Body of pancreas (tissue), 4 donors: Measurements from ENCODE around the gene SLC2A3. TPM values are rescaled to one million over a fixed set of nuclear protein-coding genes. Genes with fewer than 3 reads are reported as not detected.
"Not testable (repeated sequence)": the region's sequence is repeated elsewhere in the genome, so short reads cannot be mapped to it uniquely, and the experiment has no call there.

Experiments used
- ATAC-seq: fragments of 150-250 bp; one replicate; pipeline ENCODE4 v1.9.1; 2016
- DNase-seq, 4 donors: peaks; one replicate each; pipeline ENCODE4 v3.0.0-alpha.2; 2019
- H3K27ac ChIP-seq, 4 donors: fragments of 200-600 bp; sonication (generic); 1 replicate in 3 of 4; 2 replicates in 1 of 4; pipeline versions ENCODE4 v1.5.1 to v1.6.1; 2016 to 2019; ENCODE audit warnings: mild to moderate bottlenecking in 1 of 4, mixed read lengths in 1 of 4, moderate library complexity in 1 of 4
- H3K27me3 ChIP-seq, 2 donors: fragments of 200-600 bp; sonication (generic); one replicate each; pipeline ENCODE4 v1.6.0; 2016; ENCODE audit warnings: mild to moderate bottlenecking in 1 of 2
- H3K36me3 ChIP-seq, 2 donors: fragments of 200-600 bp; sonication (generic); replicated peaks in 1 of 2; 2 replicates each; pipeline ENCODE4 v1.5.1; 2016; ENCODE audit warnings: low read depth in 2 of 2; ENCODE audit not compliant: insufficient read depth in 1 of 2
- H3K4me1 ChIP-seq: fragments of 200-600 bp; sonication (generic); one replicate; pipeline ENCODE4 v1.6.0; 2016
- H3K4me3 ChIP-seq, 2 donors: fragments of 200-600 bp; sonication (generic); 1 replicate in 1 of 2; 2 replicates in 1 of 2; pipeline ENCODE4 v1.5.1; 2016 to 2019
- H3K9me3 ChIP-seq, 3 donors: fragments of 200-600 bp; sonication (generic); 1 replicate in 2 of 3; 2 replicates in 1 of 3; pipeline ENCODE4 v1.5.1; 2016
- POLR2A ChIP-seq, 3 donors: fragments of 450-650 bp; IDR thresholded peaks; one replicate each; pipeline ENCODE4 v1.6.1; 2016; ENCODE audit warnings: antibody characterized with exemption in 3 of 3, mild to moderate bottlenecking in 2 of 3
- WGBS, 2 donors: methylation state at CpG; one replicate each; pipeline ENCODE4 v1.1.5; 2017; 5-methylcytosine and 5-hydroxymethylcytosine counted together
- intact Hi-C: fragments of 100-400 bp; cut with DNase I; formaldehyde crosslinking; loops from one replicate; pipeline ENCODE4 v1.15.1; 2023
- total RNA-seq, 2 donors: library from RNA; depleted of rRNA; stranded (reverse); fragments of >200 nt; gene quantifications; one replicate each; pipeline ENCODE4 v1.1.0, GENCODE V29; 2016
- TF ChIP-seq, protein P1 (sequence below), 7 experiments: fragments of 450-650 bp in 4 of 7; fragments of 200-600 bp in 3 of 7; sonication (generic) in 3 of 7; IDR thresholded peaks; one replicate each; pipeline ENCODE4 v1.5.1; 2016 to 2019; ENCODE audit warnings: antibody characterized with exemption in 7 of 7

Gene SLC2A3
- total RNA-seq, 2 donors from 2014 or later: 6.6 to 9.6 TPM

DNA sequence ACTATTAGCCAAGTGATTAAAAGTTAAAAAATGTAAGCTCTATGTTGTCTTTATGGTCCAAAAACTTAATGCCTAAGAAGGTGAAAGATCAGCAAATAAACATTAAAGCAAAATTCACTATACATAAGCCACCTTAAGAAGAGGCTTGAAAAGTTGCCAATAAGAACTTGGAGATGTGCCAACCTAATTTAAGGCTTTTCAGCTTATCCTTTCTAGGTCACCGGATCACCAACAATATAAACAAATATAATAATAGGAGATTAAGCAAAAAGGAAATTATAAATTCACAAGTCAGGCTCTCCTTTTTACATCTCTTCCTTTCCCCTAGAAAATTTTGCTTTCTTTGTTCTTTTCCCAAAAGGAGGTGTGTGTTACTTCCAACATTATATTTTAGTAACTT lies 30.9 kb downstream of the SLC2A3 start:
- H3K27ac ChIP-seq: no peak overlapping the region
- no peaks in the 10 kb centered on the region for H3K27me3 ChIP-seq
- ATAC-seq: no peak
- TF ChIP-seq, protein P1, sequence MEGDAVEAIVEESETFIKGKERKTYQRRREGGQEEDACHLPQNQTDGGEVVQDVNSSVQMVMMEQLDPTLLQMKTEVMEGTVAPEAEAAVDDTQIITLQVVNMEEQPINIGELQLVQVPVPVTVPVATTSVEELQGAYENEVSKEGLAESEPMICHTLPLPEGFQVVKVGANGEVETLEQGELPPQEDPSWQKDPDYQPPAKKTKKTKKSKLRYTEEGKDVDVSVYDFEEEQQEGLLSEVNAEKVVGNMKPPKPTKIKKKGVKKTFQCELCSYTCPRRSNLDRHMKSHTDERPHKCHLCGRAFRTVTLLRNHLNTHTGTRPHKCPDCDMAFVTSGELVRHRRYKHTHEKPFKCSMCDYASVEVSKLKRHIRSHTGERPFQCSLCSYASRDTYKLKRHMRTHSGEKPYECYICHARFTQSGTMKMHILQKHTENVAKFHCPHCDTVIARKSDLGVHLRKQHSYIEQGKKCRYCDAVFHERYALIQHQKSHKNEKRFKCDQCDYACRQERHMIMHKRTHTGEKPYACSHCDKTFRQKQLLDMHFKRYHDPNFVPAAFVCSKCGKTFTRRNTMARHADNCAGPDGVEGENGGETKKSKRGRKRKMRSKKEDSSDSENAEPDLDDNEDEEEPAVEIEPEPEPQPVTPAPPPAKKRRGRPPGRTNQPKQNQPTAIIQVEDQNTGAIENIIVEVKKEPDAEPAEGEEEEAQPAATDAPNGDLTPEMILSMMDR (IDR thresholded peaks at IDR 0.05): no peak
- no peak for TF ChIP-seq POLR2A (IDR thresholded peaks at IDR 0.05)
- H3K4me1 ChIP-seq: peaks cover 23% of the 10 kb centered on the region
- DNase-seq: no peak
- H3K36me3 ChIP-seq: no peaks in the 10 kb centered on the region
- H3K9me3 ChIP-seq: no peaks in the 10 kb centered on the region
- no peak overlapping the region for H3K4me3 ChIP-seq
- 6 to 8% methylated on average over 1 of the region's 1 CpG for WGBS, 2 donors
- intact Hi-C loops: no loop called here

DNA sequence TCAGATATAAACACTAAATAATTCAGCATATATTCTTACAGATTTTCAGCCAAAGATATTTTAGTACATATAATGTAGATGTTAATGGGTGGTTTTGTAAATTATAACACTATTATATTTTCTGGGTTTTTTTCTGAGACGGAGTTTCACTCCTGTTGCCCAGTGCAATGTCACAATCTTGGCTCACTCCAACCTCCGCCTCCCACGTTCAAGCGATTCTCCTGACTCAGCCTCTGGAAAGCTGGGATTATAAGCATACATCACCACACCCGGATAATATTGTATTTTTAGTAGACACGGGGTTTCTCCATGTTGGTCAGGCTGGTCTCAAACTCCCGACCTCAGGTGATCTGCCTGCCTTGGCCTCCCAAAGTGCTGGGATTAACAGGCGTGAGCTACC lies 33.6 kb downstream of the SLC2A3 start:
- H3K4me1 ChIP-seq: peaks cover 23% of the 10 kb centered on the region
- H3K36me3 ChIP-seq, DNase-seq, H3K27me3 ChIP-seq, ATAC-seq, H3K4me3 ChIP-seq, H3K27ac ChIP-seq, H3K9me3 ChIP-seq, intact Hi-C loops: not testable (repeated sequence)
- 78 to 80% methylated on average over 8 of the region's 8 CpGs for WGBS, 2 donors

DNA sequence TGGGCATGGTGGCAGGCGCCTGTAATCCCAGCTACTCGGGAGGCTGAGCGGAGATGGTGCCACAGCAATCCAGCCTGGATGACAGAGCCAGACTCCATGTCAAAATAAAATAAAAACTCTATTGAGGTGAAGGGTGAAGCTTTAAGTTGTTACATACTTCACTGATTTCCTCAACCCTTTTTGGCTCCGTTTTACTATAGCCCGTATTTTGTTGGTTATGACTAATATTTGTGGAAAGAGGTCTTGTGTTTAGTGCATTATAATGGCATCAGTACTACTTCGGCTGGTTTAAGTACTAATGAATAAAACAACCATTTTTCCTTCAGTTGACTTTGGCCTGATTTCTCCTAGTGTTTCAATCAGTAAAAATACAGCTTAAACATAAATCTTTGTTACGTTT lies 36.2 kb downstream of the SLC2A3 start:
- no peaks in the 10 kb centered on the region for H3K36me3 ChIP-seq
- 90 to 95% methylated on average over 7 of the region's 7 CpGs for WGBS, 2 donors
- H3K27ac ChIP-seq: no peak overlapping the region
- no peaks in the 10 kb centered on the region for H3K9me3 ChIP-seq
- DNase-seq (no peak), ATAC-seq (no peak)
- H3K27me3 ChIP-seq: no peaks in the 10 kb centered on the region
- no peaks in the 10 kb centered on the region for H3K4me1 ChIP-seq
- no peak overlapping the region for H3K4me3 ChIP-seq
- TF ChIP-seq, protein P1 (IDR thresholded peaks at IDR 0.05): no peak
- TF ChIP-seq POLR2A (IDR thresholded peaks at IDR 0.05): no peak
- intact Hi-C loops: no loop called here

DNA sequence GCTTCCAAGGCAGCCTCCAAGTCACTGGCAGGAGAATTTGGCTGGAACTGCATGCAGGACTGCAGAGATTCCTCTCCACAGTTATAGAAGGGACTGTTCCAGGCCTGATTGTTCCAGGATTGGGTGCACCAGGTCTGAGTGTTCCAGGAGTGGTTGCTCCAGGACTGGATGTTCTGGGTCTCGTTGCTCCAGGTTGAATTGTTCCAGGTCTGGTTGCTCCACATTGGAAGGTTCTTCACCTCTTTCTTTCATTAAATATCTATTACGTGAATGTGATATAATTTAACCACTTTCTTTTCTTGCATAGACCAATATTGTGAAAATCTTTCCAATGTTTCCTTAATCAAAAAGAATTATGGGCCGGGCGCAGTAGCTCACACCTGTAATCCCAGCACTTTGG lies 39.3 kb downstream of the SLC2A3 start:
- intact Hi-C loops: not testable (repeated sequence)

DNA sequence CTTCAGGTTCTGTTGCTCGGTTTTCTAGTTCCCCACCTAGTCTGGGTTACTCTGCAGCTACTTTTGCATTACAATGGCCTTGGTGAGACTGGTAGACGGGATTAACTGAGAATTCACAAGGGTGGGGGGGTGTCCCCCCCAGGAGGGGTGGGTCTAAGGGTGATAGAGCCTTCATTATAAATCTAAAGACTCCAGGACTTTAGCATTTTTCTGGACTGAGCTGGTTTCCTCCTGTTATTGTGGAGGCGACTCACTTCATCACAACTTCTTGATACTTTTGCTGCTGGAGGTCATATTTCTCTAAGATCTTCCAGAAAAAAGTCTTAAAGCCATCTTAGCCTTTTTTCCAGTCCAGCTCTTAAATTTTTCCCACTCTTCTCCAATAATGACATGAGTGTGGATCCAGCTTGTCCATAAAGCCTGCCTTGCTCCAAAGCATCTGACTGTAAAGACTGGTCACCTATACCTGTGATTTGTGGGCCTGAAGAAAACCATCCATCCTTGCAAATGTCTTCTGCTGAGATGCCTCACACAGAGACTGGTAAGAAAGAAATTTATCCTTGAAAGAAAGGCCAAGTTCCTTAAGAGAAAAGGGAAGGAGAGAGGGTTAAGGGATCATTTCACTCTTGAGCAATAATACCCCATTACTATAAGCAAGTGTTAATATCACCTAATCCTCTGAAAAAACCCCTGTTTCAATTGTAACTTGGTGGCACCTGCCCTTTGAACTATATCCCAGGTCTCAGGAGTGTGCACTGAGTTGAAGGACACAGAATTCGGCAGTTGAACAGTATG lies 43.6 kb downstream of the SLC2A3 start:
- peak overlapping the region in 3 of 4 donors; percentile 28 to 94 (median 88) for H3K27ac ChIP-seq
- no peak overlapping the region for H3K4me3 ChIP-seq
- TF ChIP-seq, protein P1 (IDR thresholded peaks at IDR 0.05): no peak
- TF ChIP-seq POLR2A (IDR thresholded peaks at IDR 0.05): no peak
- intact Hi-C loops: no loop called here
- DNase-seq: no peak
- H3K27me3 ChIP-seq: no peaks in the 10 kb centered on the region
- H3K4me1 ChIP-seq: peaks cover 10% of the 10 kb centered on the region
- 68 to 74% methylated on average over 4 of the region's 4 CpGs for WGBS, 2 donors
- no peaks in the 10 kb centered on the region for H3K36me3 ChIP-seq
- ATAC-seq: no peak
- H3K9me3 ChIP-seq: no peaks in the 10 kb centered on the region

More for the DNA sequence above, 39.3 kb downstream of the SLC2A3 start:
- 82 to 85% methylated on average over 4 of the region's 4 CpGs for WGBS, 2 donors
- H3K27ac ChIP-seq, DNase-seq, H3K4me3 ChIP-seq, H3K27me3 ChIP-seq, H3K36me3 ChIP-seq, ATAC-seq, H3K9me3 ChIP-seq, H3K4me1 ChIP-seq: not testable (repeated sequence)

DNA sequence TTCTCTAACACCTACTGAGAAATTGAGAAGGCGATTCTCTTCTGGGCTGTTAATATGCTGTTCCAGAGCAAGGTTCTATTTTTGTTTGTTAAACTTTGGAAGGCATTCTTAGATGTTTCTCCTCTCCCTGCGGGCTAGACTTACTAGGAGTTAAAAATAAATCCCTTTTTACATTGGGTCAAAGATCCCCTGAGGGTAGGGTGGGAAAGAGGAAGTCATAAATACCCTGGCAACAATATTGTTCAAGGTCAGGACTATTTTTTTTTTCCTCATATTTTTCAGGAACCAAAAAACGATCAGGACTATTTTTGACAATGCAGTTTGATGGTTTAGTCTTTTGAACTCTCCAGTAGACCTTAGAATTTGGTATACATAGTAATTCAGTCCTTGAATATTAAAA lies 51.3 kb downstream of the SLC2A3 start:
- H3K27ac ChIP-seq: no peak overlapping the region
- ATAC-seq (no peak), DNase-seq (no peak)
- H3K4me3 ChIP-seq: no peak overlapping the region
- H3K4me1 ChIP-seq: peaks cover 13% of the 10 kb centered on the region
- no peak for TF ChIP-seq POLR2A (IDR thresholded peaks at IDR 0.05)
- TF ChIP-seq, protein P1 (IDR thresholded peaks at IDR 0.05): no peak
- H3K36me3 ChIP-seq: no peaks in the 10 kb centered on the region
- H3K27me3 ChIP-seq: no peaks in the 10 kb centered on the region
- intact Hi-C loops: no loop called here
- no peaks in the 10 kb centered on the region for H3K9me3 ChIP-seq
- 41 to 44% methylated on average over 3 of the region's 3 CpGs for WGBS, 2 donors

DNA sequence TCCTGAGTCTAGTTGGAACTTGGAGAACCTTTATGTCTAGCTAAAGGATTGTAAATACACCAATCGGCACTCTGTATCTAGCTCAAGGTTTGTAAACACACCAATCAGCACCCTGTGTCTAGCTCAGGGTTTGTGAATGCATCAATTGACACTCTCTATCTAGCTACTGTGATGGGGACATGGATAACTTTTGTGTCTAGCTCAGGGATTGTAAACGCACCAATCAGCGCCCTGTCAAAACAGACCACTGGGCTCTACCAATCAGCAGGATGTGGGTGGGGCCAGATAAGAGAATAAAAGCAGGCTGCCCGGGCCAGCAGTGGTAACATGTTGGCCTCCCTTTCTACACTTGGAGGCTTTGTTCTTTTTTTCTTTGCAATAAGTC lies 54.3 kb downstream of the SLC2A3 start:
- DNase-seq, H3K9me3 ChIP-seq, H3K36me3 ChIP-seq, ATAC-seq, H3K27me3 ChIP-seq, H3K4me1 ChIP-seq, intact Hi-C loops, H3K4me3 ChIP-seq, H3K27ac ChIP-seq: not testable (repeated sequence)
- WGBS, 2 donors: 60 to 86% methylated on average over 3 to 4 of the region's 4 CpGs

DNA sequence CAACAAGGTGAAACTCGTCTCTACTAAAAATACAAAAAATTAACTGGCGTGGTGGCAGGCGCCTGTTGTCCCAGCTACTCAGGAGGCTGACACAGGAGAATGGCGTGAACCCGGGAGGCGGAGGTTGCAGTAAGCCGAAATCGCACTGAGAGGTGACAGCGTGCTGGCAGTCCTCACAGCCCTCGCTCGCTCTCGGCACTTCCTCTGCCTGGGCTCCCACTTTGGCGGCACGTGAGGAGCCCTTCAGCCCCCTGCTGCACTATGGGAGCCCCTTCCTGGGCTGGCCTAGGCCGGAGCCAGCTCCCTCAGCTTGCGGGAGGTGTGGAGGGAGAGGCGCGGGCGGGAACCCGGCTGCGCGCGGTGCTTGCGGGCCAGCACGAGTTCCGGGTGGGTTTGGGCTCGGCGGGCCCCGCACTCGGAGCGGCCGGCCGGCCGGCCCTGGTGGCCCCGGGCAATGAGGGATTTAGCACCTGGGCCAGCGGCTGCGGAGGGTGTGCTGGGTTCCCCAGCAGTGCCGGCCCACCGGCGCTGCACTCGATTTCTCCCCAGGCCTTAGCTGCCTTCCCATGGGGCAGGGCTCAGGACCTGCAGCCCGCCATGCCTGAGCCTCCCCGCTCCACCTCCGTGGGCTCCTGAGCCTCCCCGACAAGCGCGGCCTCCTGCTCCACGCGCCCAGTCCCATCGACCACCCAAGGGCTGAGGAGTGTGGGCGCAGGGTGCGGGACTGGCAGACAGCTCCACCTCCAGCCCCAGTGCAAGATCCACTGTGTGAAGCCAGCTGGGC lies 54.8 kb downstream of the SLC2A3 start:
- H3K27me3 ChIP-seq, intact Hi-C loops, H3K27ac ChIP-seq, H3K4me1 ChIP-seq, ATAC-seq, H3K9me3 ChIP-seq, H3K36me3 ChIP-seq, DNase-seq, H3K4me3 ChIP-seq: not testable (repeated sequence)
- 91 to 95% methylated on average over 17 to 25 of the region's 52 CpGs for WGBS, 2 donors
